Activated T-cell treated with anti-CD3 and anti-CD28 coated beads for 48 hours (primary cell): ENCODE measurements around the gene PCP2.

Experiments used
- DNase-seq: peaks from one replicate; pipeline ENCODE4 v3.0.0-alpha.2; 2020; ENCODE audit warnings: low read depth

The PCP2 gene

GRCh38 chr19:7633698-7634097, at the start of gene PCP2:
Gene PCP2 (minus strand): TSS chr19:7633719. CDS start chr19:7633457, 262 bp downstream.
- DNase-seq = no peak

DNA sequence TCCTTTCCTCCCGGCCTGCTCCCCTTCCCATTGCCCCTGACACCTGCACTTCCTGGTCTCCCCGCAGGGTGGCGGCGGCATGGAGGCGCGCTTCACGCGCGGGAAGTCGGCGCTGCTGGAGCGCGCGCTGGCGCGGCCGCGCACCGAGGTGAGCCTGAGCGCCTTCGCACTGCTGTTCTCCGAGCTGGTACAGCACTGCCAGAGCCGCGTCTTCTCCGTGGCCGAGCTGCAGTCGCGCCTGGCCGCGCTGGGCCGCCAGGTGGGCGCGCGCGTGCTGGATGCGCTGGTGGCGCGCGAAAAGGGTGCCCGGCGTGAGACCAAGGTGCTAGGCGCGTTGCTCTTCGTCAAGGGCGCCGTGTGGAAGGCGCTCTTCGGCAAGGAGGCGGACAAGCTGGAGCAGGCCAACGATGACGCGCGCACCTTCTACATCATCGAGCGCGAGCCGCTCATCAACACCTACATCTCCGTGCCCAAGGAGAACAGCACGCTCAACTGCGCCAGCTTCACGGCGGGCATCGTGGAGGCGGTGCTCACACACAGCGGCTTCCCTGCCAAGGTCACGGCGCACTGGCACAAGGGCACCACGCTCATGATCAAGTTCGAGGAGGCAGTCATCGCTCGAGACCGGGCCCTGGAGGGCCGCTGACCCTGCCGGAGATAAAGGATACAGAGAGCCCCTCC, 48.8 kb upstream of the PCP2 start:
- DNase-seq = no peak

- DNase-seq = peak; percentile 78
Measured at GRCh38 chr19:7681340-7682174, 48.0 kb upstream of the PCP2 start.

DNA sequence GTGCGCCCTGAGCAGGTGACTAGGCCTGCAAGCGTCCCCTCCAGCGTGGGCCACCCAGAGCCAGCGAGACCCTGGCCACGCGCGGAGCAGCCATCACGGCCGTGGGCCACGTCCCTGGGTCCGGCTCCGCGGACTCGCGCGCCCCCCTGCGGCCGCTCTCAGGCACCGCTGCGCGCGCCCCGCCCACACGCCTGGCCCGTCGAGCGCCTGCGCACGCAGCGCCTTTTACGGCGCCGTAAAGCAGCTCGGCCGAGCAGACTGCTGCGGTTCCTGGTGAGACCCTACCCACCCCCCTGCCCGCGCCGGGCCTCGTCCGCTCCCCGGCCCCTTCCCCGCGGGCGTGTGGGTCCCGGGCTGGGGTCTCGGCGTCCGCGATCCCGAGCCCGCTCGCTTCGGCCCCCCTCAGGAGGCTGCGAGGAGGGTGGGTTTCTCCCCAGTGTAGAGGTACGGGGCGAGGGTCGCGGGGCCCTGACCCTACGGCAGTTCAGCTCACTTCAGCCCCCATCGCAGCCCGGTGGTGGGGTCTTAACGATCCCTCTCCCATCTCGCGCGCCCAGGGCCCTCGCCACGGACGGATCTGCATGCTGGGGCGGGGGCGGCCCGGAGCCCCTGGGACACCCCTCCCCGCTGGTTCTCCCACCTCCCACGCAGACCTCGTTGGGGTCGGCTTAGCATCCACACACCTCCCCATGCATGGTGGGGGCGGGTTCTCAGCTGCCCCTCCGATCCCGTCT, 47.3 kb upstream of the PCP2 start, which contains the start of gene TRAPPC5:
Gene TRAPPC5, plus strand, starts transcription at position 228 of the 734 bp plus-strand sequence. CDS start 1,421 bp downstream, outside the sequence.
- DNase-seq = peak; percentile 89

DNA sequence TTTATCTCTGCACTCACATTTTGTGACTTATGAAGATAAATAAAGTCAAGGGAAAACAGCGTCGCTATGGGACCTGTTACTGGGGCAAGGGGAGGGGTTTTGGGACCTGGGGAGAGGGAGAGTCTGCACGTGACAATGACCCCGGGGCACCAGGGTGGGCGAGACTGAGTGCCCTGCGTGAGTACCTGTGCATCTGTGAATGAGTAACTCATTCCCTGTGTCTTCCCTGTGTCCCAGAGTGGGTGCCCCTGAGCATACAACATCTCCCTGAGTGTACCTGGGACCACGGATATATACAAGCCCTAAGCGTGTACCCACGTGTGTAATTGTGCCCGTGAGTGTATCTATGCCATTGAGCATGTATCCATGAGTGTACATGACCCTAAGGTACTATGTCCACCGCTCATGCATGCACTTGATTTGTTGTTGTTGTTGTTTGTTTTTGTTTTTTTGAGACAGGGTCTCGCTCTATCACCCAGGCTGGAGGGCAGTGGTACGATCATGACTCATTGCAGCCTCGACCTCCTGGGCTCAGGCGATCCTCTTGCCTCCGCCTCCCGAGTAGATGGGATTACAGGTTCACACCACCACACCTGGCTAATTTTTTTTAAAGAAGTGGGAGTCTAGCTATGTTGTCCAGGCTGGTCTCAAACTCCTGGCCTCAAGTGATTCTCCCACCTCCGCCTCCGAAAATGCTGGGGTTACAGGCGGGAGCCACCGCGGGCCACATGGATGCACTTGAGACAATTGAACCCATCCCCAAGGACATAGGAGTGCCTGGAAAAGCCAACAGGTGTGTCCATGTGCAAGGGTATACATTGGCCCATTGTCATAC, 46.5 kb upstream of the PCP2 start:
- DNase-seq = no peak

- no peak for DNase-seq
Measured at GRCh38 chr19:7678971-7679751, 45.6 kb upstream of the PCP2 start.

DNA sequence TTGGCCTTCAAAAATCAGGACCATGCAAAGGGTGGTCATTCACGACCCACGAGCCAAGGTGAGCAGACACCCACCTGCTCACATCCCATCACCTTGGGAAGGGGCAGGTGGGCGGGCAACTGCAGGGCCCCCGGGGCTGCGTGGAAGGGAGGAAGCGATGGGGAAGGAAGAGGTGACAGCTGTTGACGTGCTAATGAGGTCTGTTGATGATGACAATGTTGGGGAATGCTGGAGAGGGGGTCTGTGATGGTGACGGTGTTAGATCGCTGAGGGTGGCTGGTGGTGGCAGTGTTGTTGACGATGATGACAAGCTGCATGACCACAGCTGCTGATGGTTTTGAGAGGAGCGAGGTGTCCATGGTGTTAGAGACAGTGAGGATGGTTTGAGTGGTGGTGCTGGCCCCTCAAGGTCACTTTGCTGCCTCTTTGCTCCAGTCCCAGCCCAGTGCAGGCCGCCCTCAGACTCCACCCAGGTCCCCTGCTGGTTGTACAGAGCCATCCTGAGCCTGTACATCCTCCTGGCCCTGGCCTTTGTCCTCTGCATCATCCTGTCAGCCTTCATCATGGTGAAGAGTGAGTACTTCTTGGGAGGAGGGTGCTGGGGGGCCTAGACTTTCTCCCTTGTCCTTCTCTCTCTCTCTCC, 44.3 kb upstream of the PCP2 start:
- DNase-seq = no peak

- no peak for DNase-seq
Measured at GRCh38 chr19:7676854-7677253, 43.3 kb upstream of the PCP2 start, which contains the start of gene MCEMP1. Gene MCEMP1 (plus strand): TSS chr19:7677090. CDS start chr19:7677121, 31 bp downstream.

DNA sequence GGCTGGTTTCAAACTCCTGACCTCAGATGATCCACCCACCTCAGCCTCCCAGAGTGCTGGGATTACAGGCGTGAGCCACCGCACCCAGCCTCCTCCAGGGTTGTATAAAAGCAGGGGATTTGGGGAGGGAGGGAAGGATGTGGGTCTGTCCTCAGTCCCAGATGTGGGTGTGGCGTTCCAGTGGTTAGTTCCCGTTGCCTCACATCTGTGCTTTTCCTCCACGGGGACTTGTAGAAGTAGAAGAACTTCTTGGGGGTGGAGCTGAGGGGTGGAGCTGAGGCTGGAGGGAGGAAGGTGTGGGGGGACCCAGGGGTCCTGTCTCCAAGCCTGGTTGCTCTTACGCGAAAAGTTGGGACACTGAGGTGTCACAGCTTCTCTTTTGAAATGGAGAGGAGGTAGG, 42.9 kb upstream of the PCP2 start:
- no peak for DNase-seq

- no peak for DNase-seq
Measured at GRCh38 chr19:7674010-7675005, 40.8 kb upstream of the PCP2 start.

GRCh38 chr19:7672522-7672921, 39.0 kb upstream of the PCP2 start:
- DNase-seq = no peak

- no peak for DNase-seq
Measured at GRCh38 chr19:7670790-7671189, 37.3 kb upstream of the PCP2 start.

DNA sequence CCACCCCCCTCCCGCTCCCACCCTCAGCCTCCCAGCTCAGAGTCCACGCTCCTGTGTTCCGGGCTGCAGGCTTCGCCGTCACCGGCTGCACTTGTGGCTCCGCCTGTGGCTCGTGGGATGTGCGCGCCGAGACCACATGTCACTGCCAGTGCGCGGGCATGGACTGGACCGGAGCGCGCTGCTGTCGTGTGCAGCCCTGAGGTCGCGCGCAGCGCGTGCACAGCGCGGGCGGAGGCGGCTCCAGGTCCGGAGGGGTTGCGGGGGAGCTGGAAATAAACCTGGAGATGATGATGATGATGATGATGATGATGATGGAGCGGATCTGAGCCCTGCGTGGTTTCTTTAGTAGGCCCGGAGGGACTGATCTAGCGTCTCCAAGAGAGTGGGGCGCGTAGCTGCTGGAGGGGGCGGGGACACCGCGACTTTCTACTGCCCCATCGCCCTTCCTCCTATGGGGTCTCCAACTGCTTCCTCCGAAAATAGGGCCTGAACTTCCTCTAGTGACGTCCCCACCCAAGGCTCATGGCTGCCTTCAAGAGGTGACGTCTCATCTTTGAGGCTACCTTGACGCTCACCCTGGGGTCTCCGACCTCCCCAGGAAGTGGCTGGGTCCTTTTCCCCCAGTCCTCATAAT, 36.7 kb upstream of the PCP2 start:
- DNase-seq = no peak

DNA sequence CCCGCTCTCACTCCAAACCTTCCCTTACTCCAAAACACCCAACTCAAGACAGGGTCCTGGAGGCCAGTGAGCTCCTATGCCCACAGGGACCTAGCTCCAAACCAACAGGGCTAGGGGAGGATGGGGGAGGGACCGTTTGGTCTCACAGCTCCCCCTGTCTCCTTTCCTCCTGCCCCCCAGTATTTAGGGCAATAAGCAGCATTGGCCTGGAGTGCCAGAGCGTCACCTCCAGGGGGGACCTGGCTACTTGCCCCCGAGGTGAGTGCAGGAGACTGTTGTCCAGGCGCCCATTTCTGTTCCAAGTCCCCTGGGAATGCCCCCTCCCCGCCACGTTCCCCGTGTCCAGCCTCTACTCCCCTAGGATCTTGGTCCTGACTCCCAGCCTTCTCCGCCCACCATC, 36.1 kb upstream of the PCP2 start:
- DNase-seq = no peak

- no peak for DNase-seq
Measured at GRCh38 chr19:7668842-7669241, 35.3 kb upstream of the PCP2 start, which contains the start of gene RETN. Gene RETN (plus strand): TSS chr19:7669049. CDS start chr19:7669327, 278 bp downstream.

- DNase-seq = no peak
Measured at GRCh38 chr19:7665076-7665475, 31.6 kb upstream of the PCP2 start.

DNA sequence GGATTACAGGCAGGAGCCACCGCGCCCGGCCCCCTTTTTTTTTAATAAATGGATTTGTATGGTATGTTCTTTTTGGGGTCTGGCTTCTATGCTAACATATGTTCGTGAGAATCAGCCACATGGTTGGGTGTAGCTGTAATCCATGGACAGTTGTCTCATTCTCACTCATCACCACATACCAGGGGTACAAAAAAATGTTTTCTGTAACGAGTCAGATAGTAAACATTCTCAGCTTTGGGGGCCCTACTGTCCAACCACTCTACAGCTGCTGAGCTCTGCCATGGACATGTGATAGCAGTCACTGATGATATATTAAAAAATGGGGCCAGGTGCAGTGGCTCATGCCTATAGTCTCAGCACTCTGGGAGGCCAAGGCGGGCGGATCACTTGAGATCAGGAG, 30.2 kb upstream of the PCP2 start:
- DNase-seq = no peak

DNA sequence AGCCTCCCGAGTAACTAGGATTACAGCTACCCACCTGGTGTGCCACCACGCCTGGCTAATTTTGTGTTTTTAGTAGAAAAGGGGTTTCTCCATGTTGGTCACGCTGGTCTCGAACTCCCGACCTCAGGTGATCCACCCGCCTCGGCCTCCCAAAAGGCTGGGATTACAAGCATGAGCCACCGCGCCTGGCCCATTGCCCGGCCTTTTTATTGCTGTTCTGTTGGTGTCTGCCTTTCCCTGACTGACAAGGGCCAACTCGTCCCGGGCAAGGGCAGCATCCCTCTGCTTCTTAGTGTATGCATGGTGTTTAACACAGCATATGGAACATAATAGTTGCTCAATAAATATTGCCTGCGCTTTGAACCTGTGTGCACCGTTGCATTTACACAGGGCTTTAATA, 29.1 kb upstream of the PCP2 start:
- no peak for DNase-seq
